Measurements from ENCODE around the gene TMEM101. TPM values are rescaled to one million over a fixed set of nuclear protein-coding genes. Genes with fewer than 3 reads are reported as not detected.
"Not testable (repeated sequence)": the region's sequence is repeated elsewhere in the genome, so short reads cannot be mapped to it uniquely, and the experiment has no call there.

The TMEM101 gene
- polyA plus RNA-seq, 1 of the 3 experiments (the other 2 are of a cell fraction), result 62.9 TPM

- no peak for TF ChIP-seq USF2 (IDR thresholded peaks at IDR 0.05; ENCODE audit: borderline replicate concordance, low read depth, low read length)
- TF ChIP-seq MXI1 (IDR thresholded peaks at IDR 0.05; ENCODE audit: low read depth, low read length), result peak; percentile 86
- TF ChIP-seq MAX (IDR thresholded peaks at IDR 0.05; ENCODE audit: low read depth), result no peak
- no peak for TF ChIP-seq JUND (IDR thresholded peaks at IDR 0.05)
- TF ChIP-seq FOXM1 (IDR thresholded peaks at IDR 0.05; ENCODE audit: low read depth), result no peak
- TF ChIP-seq ELF1 (IDR thresholded peaks at IDR 0.05), result no peak
- no peak for TF ChIP-seq CTCF (IDR thresholded peaks at IDR 0.05)
- TF ChIP-seq USF1 (IDR thresholded peaks at IDR 0.05; ENCODE audit: borderline replicate concordance, low read depth), result no peak
- peak; percentile 27 for TF ChIP-seq RAD21 (IDR thresholded peaks at IDR 0.05; ENCODE audit: low read length)
- no peak for TF ChIP-seq SIN3A (IDR thresholded peaks at IDR 0.05; ENCODE audit: borderline replicate concordance, low read depth, low read length)
- no peak for TF ChIP-seq RXRA (IDR thresholded peaks at IDR 0.05; ENCODE audit: borderline replicate concordance, low read depth)
- no peak for TF ChIP-seq NRF1 (IDR thresholded peaks at IDR 0.05; ENCODE audit: low read depth, low read length)
- TF ChIP-seq TEAD4 (IDR thresholded peaks at IDR 0.05; ENCODE audit: borderline replicate concordance, insufficient read depth), result no peak
- TF ChIP-seq EP300 (IDR thresholded peaks at IDR 0.05; ENCODE audit: borderline replicate concordance in 1 of 2, low read depth in 1 of 2, low read length in 1 of 2), result peak in 1 of 2 experiments; percentile 95; a peak in 2 of 4 replicates
- TF ChIP-seq EZH2phosphoT487 (IDR thresholded peaks at IDR 0.05; ENCODE audit: borderline replicate concordance, low read depth), result no peak
- TF ChIP-seq YY1 (IDR thresholded peaks at IDR 0.05; ENCODE audit: low read depth), result no peak
- no peak for TF ChIP-seq RFX5 (IDR thresholded peaks at IDR 0.05; ENCODE audit: low read length)
- TF ChIP-seq TCF12 (IDR thresholded peaks at IDR 0.05), result peak; percentile 51
- no peak for TF ChIP-seq GABPA (IDR thresholded peaks at IDR 0.05; ENCODE audit: low read depth)
- TF ChIP-seq FOSL2 (IDR thresholded peaks at IDR 0.05; ENCODE audit: borderline replicate concordance, low read depth), result no peak
- TF ChIP-seq CHD2 (IDR thresholded peaks at IDR 0.05; ENCODE audit: low read length, partially characterized antibody), result peak; percentile 91
- 0 out of 2 replicates have a peak, but pooled peaks have one; percentile 43 for TF ChIP-seq FOXJ3 (CRISPR knock-in tag; IDR thresholded peaks at IDR 0.05)
- TF ChIP-seq IRF3 (IDR thresholded peaks at IDR 0.05; ENCODE audit: low read depth, low read length), result no peak
Measured at GRCh38 chr17:43974382-43975266, 40.1 kb downstream of the TMEM101 start (continued).

GRCh38 chr17:43972444-43973212, 42.1 kb downstream of the TMEM101 start:
- H3K4me2 ChIP-seq; H3K27ac ChIP-seq (ENCODE audit: low read depth in 2 of 2, low read length in 1 of 2); H4K20me1 ChIP-seq (ENCODE audit: insufficient read depth); H3K36me3 ChIP-seq (replicated peaks in 1 of 2; ENCODE audit: control insufficient read depth in 1 of 2, insufficient read depth in 2 of 2, low read length in 1 of 2); H3K9ac ChIP-seq; H3K79me2 ChIP-seq (ENCODE audit: insufficient read depth); H3K27me3 ChIP-seq (ENCODE audit: insufficient read depth); H3F3A ChIP-seq (replicated peaks; ENCODE audit: insufficient read depth); H3K4me3 ChIP-seq (ENCODE audit: low read depth in 2 of 2, low read length in 1 of 2); DNase-seq; H3K9me2 ChIP-seq; H3K9me3 ChIP-seq; POLR2A ChIA-PET; H2AFZ ChIP-seq (ENCODE audit: low read depth): not testable (repeated sequence)
- H3K4me1 ChIP-seq (ENCODE audit: control insufficient read depth in 1 of 2, insufficient read depth in 2 of 2, low read depth in 1 of 2, low read length in 1 of 2), result peaks cover 0 to 19% of the 10 kb centered on the region in 2 experiments; a peak in 2 of 4 replicates
- 87% methylated on average over 22 of the region's 22 CpGs for WGBS (ENCODE audit: low lambda C conversion rate)
- CTCF ChIA-PET, result interaction anchor here (1.1 to 1.6 kb wide), 3 partner anchors 15 to 29 kb away, joined by 3 to 6 read pairs (median 4); no protein-coding TSS in a partner anchor

Data from SK-N-SH (cell line).